GM04504 (cell line): Measurements from ENCODE around the gene KCNH5.

Source experiments
- DNase-seq: peaks from one replicate; pipeline ENCODE4 v3.0.0-alpha.2; 2012; ENCODE audit warnings: low read depth

KCNH5 gene

DNA sequence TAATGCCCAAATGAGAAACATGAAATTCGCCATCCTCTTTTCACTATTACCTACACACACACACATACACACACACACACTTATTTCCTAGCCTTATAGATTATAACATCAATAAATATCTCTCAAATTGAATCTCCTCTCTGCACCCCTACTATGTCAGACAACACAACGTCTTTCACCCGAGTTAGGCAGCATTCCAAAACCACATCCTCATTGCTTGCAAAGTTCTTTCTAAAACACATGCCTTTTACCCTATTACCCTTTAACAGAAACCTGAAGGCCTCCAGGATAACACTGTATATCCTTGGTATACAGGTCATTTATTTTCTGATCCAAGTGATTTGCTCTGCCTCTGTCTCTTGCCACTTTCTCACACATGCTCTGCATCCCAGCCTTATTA is 56.3 kb downstream of the KCNH5 start:
- no peak for DNase-seq

DNA sequence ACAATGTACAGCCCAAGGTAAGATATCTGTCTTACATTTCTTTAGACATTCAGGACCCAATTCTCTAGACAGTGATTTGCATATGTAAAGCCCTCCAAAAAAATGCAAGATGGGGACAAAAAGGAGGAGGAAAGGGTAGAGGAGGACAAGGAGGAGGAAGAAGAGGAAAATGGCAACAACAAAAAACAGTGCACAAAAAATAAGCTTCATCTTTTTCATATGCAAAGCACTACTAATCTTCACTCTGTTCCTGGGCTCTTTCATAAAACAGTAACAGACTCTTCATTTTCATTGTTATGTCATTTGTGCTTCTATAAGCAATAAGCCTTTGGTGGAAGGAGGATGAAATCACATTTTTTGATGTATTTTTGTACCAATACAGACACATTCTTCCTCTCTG is 61.4 kb downstream of the KCNH5 start:
- no peak for DNase-seq

DNA sequence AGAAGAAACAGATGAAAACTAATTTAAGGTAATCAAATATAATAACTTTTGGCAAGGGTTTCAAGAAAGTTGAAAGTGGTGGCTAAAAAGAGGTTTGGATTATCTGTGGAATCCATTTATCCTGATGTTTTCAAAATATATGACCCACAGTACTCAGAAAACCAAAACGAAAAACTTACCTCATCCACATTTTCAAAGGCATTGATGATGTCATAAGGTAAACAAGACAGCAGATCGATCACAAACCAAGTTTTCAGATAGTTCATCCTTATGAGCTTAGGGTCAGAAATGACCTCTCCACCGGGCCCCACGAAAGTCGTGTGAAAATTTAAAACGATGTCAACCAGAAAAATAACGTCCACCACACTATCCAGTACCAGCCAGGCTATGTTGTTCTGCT is 64.6 kb downstream of the KCNH5 start:
- no peak for DNase-seq

DNA sequence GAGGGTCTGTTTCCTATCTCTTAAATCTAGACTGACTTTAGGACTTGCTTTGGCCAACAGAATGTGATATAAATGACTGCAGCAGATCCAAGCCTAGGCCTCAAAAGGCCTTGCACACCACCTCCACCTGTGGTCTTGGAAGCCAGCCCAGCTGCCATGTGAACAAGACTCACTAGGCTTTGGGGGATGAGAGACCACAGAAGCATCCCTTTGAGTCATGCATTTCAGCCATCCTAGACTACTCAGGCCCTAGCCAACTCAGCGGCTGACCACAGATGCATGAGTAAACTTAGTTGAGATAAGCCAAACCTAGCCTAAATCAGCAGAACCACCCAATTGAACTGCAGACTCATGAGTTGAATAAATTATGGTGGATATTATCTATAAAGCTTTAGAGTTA is 87.7 kb downstream of the KCNH5 start:
- peak; percentile 17 for DNase-seq

DNA sequence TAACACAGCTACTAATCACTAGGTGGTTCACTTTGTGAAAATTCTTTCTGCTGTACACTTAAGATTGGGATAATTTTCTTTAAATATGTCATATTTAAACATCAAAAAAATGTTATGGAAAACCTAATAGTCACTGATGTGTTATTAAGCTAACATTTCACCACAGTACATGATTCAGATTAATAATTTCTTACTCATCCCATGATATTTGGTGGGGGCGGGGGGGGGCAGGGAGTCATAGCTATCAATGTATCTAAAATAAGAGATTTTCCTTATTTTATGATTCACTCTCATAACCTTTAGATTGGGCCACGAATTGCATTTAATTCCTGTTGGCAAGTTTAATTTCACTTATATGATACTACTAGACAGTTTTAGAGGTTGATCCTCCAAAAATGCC is 88.8 kb downstream of the KCNH5 start:
- no peak for DNase-seq

DNA sequence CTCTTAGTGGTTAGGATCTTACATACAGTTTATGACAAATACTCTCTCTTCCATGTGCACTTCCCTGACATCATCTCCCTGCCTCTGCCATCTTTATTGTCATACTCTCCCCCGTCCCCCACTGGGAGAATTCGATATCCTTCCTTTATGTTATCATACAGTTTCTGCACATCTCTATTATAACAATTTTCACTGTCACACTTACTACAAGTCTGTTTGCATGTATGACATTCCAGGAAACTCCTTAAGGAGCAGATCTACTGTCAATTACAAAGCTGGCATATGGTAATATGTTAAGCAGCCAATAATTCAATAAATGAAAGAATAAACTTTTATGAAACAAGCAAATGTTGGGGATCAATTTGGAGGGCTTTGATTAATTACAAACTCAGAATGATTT is 91.1 kb downstream of the KCNH5 start:
- DNase-seq: no peak

DNA sequence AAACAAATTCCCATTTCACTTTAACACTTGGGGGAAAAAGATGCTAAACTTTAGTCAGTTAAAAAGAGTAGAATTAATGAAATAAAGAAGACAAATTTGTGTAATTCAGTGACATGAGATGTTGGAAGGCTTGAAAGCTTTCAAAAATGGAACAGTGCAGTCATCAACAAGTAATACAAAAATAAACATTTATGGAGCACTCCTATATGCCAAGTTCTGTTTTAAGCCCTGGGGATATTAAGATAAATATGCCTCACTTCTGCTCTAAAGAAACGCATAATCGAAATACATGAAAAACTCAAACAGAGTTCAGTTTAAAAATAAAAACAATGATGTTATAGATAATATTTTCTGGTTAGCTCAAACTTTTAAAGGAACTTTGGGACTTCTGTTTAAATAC is 93.0 kb downstream of the KCNH5 start:
- DNase-seq: no peak

DNA sequence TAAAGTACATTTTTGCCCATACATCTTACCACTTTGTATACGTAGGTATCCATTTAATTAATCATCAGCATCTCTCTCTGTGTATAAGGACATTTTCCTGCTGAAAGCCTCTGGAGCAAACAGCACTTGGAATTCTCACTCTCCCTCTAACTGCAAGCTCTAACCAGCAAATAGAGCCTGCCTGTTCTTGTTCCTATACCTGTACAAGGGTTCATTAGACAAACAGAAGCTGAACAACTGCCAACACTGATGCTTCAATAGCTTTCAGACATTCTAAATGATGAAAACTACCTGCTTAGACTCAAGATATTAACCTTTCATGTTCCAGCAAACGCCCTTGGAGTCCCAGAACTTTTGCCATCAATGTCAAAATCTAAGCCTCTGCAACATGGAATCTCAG is 98.0 kb downstream of the KCNH5 start:
- no peak for DNase-seq

DNA sequence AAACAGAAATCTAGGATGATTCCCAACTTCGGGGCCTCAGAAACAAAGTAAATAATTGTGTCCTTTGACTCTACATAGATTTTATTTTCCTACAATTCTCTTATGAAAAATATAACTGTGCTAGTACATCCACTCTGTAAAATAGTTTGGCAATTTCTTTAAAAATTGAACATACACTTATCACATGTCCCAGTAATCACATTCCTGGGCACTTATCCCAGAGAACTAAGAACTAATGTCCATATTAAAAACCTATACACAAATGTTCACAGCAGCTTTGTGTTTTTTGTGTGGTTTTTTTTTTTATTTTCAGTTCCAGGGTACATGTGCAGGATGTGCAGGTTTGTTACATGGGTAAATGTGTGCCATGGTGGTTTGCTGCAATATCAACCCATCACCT is 99.0 kb downstream of the KCNH5 start:
- DNase-seq: no peak

DNA sequence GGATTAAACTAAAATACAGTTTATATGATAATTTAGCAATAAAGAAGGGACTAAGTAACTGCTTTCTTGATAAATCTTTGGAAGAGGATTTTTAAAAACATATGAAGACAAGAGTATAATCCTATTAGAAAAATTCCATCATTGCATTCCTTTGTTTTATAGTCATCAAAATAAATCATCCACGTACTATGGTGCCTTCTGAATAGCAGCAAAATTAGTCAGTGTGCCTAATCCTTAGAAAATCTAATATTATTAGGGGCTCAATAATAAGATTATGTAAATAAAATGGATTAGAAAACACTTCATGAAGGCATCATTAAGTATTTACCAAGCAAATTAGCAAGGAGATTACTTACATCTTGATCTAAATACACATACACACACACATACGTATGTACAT is 102.1 kb downstream of the KCNH5 start:
- no peak for DNase-seq

DNA sequence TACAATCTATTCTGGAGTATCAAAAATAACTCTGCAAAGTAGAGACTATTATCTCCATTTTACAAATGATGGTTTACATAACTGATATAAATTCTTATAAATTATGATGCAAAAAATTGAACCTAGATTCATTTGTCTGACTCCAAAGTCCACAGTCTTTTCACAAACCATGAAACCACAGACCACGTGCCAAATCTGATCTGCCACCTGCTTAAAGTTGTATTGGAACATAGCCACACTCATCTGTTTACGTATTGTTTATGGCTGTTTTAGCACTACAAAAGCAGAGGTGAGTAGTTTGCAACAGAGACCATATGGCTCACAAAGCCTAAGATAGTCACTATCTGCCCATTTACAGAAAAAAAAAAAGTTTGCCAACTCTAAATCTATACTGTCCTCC is 105.3 kb downstream of the KCNH5 start:
- DNase-seq: no peak

DNA sequence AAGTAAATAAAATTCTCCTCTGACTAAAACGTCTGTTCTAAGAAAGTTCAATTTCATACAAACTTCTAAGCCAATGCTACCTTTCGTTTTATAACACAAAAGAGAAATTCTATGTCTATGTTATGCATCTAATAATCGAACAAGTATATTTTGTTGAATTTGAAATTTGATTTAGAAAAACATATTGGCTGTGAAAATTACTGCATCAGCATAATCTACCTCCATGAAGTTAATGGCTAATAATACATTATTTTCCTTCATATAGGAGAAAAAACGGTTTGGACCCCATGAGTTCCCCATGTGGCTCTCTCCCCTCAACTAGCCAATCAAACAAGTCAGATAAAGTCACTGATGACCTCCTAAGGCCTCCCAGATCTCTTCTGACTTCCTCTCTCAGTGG is 106.5 kb downstream of the KCNH5 start:
- no peak for DNase-seq

DNA sequence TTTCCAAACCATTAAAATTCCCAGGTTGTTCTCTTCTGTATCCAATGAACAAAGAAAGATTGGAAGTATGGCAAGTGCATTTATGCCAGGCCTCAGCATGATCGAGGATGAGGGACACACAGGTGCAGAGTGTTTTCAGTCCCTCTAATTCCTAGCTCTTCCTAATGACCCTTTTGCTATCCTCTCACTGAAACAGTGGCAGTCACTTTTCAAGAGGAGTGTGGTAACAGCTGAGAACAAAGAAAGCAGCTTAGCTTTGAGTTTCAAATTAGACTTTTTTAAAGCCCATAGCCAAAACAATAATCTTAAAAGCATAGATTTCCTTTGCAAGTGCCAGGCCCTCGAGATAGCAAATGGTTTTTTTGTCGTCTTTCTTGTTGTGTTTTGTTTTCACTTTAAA is 110.8 kb downstream of the KCNH5 start:
- DNase-seq: no peak

DNA sequence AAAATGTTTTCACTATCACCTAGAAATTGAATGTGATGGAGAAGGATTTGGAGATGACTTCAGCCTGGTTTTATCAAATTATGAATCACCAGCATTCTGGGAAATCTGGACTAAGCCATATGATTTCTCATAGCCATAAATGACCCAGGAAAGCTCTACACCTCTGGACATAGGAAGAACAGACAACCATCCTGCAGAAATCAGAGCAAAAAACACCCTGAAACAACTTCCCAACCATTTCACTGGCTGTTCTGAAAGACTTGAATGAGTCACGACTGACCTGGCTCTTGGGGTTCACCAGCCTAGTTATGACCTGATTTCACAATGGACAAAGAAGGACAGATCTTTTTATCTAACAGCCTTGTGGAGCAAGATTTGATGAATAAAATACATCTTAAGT is 123.8 kb downstream of the KCNH5 start:
- DNase-seq: no peak

DNA sequence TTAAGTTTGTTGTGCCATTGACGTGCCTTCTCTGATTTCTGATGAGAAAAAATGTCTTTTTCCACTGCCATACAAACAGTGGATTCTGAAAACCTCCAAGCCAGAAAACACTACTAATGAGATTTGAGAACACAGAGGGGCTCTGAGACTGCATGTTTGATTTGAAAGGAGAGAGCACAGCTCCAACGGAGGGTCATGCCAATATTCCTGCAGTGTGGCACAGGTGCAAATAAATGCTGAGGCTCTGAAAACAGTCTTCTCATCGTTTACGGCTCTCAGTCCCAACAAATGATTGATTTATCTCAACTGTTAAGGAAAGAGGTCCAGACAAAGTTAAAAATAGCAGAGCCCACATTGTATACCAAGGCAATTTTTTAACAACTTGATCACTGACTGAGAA is 128.7 kb downstream of the KCNH5 start:
- DNase-seq: no peak

DNA sequence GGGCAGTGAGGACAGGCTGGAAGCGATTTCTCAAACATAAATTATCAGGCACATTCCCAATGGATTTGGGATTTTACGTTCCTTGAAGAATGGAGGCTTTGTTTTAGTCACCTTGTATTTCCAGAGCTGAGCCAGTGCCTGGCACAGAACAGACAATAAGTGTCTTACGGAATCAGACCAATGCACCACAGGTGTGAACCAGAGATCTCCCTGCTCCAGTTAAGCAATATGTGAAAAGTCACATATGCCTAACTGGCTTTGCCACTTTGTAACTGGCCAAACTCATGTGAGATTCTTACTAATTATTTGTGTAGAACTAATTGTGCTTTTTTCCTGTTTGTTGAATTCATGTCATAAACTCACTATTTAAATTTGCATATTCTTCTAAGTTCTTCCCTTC is 130.4 kb downstream of the KCNH5 start:
- DNase-seq: no peak

DNA sequence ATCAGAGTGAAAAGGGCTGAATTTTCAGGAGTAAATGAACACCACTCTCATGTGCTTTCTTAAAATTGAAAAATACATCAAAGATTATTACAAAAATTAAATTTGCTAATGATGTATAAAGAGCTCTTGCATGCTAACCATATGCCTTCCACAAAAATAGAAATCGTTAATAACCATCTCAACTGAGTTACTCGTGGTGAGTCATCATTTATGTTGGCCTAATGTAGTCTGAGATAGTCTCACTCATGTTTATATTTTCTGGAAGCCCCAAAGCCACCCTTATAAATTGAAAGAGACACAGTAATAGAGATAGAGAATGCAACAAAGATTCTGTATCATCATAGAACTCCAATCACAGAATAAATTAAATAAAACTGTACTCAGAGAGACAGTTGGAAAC is 131.2 kb downstream of the KCNH5 start:
- no peak for DNase-seq

DNA sequence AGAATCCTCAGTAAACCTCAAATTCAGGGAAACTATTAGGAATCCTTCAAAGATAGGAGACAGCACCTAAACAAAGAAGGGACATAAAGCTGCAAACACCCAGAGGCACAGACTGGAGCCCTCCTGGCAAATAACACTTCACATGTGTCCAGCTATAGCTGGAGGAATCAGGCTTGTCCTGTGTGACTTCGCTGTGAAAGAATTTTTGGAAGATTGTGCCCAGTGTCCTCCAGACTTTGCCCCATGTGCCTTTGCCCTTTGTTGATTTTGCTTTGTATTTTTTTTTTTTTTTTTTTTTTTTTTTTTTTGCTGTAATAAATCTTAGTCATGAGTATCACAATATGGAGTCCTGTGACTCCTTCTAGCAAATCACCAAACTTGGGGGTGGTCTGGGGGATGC is 136.8 kb downstream of the KCNH5 start:
- no peak for DNase-seq

DNA sequence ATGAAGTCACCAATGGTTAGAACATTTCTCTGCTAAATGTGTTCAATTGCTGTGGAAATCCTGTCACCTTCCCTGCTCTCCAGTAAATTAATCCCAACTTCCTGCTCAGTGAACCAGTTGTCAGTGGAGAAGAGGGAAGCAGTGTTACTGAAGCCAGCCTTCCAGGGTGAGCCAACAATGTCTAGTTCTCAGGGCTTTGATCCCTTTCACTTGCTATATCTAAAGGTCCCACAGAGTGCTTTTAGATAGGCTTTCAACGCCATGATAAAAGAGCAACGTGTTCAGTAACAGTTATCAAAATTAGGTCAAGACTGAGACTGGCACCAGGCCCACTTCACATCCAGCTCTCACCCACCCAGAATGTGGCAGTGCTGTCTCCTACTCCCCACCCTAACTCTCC is 139.7 kb downstream of the KCNH5 start:
- DNase-seq: no peak

DNA sequence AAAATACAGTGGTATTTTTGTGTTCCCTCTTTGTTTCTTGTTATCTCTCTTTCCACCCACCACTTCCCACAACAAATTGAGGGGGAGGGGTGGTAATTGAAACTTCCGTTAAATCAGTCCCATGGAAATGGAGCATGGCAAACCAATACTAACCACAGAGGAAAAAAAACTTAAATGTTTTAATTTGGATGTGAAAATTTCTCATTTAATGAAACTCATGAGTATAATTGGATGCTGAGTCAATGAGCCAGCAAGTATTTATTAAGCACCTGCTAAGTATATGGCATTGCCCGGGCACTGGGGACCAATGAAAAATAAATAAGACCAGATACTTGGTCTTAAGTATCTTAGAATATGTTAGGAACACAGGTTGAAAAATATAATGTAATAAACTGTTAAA is 147.5 kb downstream of the KCNH5 start:
- no peak for DNase-seq

DNA sequence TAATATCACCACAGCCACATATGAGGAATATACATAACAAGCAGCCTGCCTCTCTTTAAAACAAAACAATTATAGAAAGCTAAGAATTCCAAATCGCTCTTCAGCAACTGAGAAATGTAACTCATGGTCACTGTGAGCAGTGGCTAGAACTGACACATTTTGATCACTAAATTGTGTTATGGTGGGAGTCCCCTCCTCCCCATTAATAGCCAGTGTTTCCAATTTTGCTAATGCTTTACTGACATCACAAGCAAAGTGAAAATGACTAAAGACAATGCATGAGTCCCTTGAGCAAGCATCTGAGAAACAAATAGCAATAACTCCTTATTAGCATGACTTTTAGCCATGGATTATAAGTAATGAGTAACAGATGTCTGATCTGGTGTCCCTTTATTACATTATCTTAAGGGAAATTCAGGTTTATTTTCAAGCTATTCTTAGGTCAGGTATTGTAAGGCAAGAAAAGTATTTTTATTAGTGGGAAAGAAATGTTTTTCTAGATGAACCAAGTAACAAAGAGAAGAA is 148.3 kb downstream of the KCNH5 start:
- no peak for DNase-seq

DNA sequence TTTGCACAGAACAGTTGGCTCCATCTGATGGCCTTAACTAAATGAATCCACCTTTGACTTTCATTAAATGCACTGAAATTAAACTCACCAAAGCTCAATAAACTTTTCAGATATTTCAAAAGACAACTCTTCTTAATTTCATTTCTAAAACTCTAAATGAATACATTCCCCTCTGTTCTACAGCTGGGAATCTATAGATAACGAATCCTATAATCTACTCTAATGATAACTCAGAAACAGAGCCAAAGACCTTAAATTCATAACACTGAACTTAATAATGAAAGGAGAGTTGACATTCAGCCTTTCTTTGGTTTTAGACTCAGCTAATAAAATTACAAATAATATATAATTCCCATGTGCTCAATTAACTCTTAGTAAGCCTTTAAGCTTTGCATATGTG is 150.5 kb downstream of the KCNH5 start:
- no peak for DNase-seq

DNA sequence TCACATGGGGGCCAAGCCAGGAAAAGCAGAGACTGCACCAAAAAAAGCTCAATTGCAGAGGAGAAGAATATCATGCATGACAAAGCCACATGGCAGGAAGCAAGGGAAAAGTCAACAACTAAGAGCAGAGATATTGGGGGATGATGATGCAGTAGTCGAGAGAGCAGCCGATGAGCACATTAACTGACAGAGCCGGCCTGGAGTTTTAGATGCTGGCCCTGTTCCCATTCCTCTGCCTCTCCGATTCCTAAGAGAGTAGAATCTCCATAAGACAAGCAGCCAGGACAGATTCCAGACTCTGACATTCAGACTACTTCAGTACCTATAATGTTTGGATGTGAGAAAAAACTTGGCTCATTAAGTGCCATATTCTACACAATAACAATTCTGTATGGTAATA is 155.9 kb downstream of the KCNH5 start:
- DNase-seq: no peak

DNA sequence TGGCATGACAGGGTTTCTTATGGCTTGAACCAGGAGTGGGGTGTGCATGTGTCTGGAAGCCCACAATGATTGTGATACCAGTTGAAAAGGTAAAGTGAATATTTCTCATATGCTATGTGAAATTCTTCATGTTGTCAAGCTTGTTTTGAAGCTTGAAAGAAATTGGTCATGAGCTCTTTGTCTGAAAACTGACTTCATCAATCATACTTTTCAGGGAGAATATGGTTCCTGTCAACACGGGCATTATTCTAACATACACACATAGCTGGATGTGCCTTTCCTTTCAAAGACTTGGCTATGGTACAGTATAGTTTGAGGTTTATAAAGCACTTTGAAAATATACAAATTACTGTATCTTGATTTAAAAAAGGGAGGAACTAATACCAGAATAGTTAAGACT is 158.8 kb downstream of the KCNH5 start:
- DNase-seq: no peak

DNA sequence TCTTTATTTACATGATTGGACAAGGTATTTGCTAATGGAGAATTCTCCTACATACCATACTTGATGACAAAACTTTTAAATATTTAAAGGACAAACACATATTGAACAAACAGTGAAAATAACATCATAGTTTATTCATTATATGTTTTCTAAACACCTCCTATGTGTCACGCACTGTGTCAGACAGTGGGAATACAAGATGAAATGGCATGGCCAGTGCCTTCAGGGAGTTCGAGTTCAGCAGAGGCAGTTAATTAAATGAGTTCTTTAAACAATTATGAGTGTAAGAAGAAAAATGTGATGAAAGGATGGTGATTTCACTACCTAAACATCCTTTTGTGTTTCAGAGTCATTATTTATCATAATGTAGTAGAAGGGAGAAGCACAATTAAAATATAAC is 159.8 kb downstream of the KCNH5 start:
- no peak for DNase-seq
